ENCODE measurements around the gene HECA. TPM values are rescaled to one million over a fixed set of nuclear protein-coding genes. Genes with fewer than 3 reads are reported as not detected.

HECA gene
- total RNA-seq, 1 experiment from 2014 or later: 14.3 TPM

- intact Hi-C loops (cut with micrococcal nuclease; ENCODE audit: unreplicated experiment): no loop called here
- ChIA-PET CTCF (interaction anchor here (0.5 kb wide), 1 partner anchor 27 kb away, joined by 3 read pairs; no protein-coding TSS in a partner anchor), POLR2A (ENCODE audit: low non-redundant PET) (no interaction called here)
- Histone ChIP-seq H3K36me3 (ENCODE audit: insufficient read depth, low read length, poor library complexity, severe bottlenecking) (no peaks in the 10 kb centered on the region), H3K27ac (ENCODE audit: low read depth, low read length, poor library complexity, severe bottlenecking) (no peak overlapping the region), H3K9me3 (ENCODE audit: low read depth, low read length, poor library complexity, severe bottlenecking) (no peaks in the 10 kb centered on the region), H3K4me3 (ENCODE audit: low read depth, low read length, poor library complexity, severe bottlenecking) (no peak overlapping the region), H3K4me1 (ENCODE audit: insufficient read depth, low read length, poor library complexity, severe bottlenecking) (peaks cover 22% of the 10 kb centered on the region), H3K27me3 (replicated peaks; ENCODE audit: insufficient read depth, low read depth, low read length, poor library complexity) (no peaks in the 10 kb centered on the region)
- no peak for TF ChIP-seq CTCF (conservative IDR thresholded peaks at IDR 0.05; ENCODE audit: low read depth, low read length)
- no peak for TF ChIP-seq EZH2 (IDR thresholded peaks at IDR 0.05; ENCODE audit: borderline replicate concordance, low read depth, low read length, poor library complexity, severe bottlenecking)
- no peak for DNase-seq (ENCODE audit: low spot score)
- no TSS peak for BruUV-seq (replicated peaks)
Measured at GRCh38 chr6:139151425-139152087, 16.7 kb downstream of the HECA start.

DNA sequence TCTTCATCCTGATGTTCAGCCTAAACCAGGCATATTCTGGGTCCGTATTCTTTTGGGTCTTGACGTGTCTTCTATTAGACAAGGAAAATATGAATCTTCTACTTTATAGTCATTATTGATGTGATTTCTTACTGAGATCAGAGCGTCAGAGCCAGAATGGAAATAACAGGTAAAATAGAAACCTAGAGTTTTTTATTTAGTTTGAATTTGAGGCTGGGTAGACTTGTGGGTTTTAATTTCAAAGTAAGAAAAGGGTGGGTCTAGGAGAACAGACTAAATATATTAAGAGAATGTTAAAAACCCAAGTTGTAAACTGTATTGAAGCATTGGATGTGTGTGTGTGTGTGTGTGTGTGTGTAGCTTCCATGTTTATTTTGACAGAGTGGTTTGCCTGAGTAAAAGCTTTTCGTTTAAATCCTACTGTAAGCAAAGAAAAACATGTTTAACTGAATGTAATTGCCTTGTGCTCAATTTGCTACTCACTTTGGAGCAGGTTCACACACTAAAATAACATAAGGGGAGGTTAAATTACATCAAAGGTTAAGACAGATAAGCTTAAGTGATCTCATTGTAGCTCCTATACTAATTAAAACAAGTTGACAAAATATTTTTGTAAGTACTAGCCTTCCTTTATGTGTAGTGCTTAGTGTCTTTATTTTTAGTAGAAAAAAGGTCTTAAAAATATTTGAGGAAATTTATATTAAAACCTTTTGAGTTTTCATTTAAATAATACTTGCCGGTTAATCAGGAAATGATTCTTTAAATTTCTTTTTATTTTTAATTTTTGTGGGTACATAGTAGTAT is 17.4 kb downstream of the HECA start:
- intact Hi-C loops (cut with micrococcal nuclease; ENCODE audit: unreplicated experiment): no loop called here
- CTCF ChIA-PET: interaction anchor here (0.5 kb wide), 1 partner anchor 28 kb away, joined by 3 read pairs; no protein-coding TSS in a partner anchor
- H3K4me3 ChIP-seq (ENCODE audit: low read depth, low read length, poor library complexity, severe bottlenecking): no peak overlapping the region
- H3K4me1 ChIP-seq (ENCODE audit: insufficient read depth, low read length, poor library complexity, severe bottlenecking): peaks cover 22% of the 10 kb centered on the region
- no peak overlapping the region for H3K27ac ChIP-seq (ENCODE audit: low read depth, low read length, poor library complexity, severe bottlenecking)
- no peak for TF ChIP-seq CTCF (conservative IDR thresholded peaks at IDR 0.05; ENCODE audit: low read depth, low read length)
- TF ChIP-seq EZH2 (IDR thresholded peaks at IDR 0.05; ENCODE audit: borderline replicate concordance, low read depth, low read length, poor library complexity, severe bottlenecking): no peak
- BruUV-seq (replicated peaks): no TSS peak
- no peaks in the 10 kb centered on the region for H3K36me3 ChIP-seq (ENCODE audit: insufficient read depth, low read length, poor library complexity, severe bottlenecking)
- POLR2A ChIA-PET (ENCODE audit: low non-redundant PET): no interaction called here
- H3K27me3 ChIP-seq (replicated peaks; ENCODE audit: insufficient read depth, low read depth, low read length, poor library complexity): no peaks in the 10 kb centered on the region
- H3K9me3 ChIP-seq (ENCODE audit: low read depth, low read length, poor library complexity, severe bottlenecking): no peaks in the 10 kb centered on the region
- no peak for DNase-seq (ENCODE audit: low spot score)

- Histone ChIP-seq H3K9me3 (ENCODE audit: low read depth, low read length, poor library complexity, severe bottlenecking) (no peaks in the 10 kb centered on the region), H3K27ac (ENCODE audit: low read depth, low read length, poor library complexity, severe bottlenecking) (no peak overlapping the region), H3K4me1 (ENCODE audit: insufficient read depth, low read length, poor library complexity, severe bottlenecking) (peaks cover 22% of the 10 kb centered on the region), H3K36me3 (ENCODE audit: insufficient read depth, low read length, poor library complexity, severe bottlenecking) (no peaks in the 10 kb centered on the region), H3K4me3 (ENCODE audit: low read depth, low read length, poor library complexity, severe bottlenecking) (no peak overlapping the region), H3K27me3 (replicated peaks; ENCODE audit: insufficient read depth, low read depth, low read length, poor library complexity) (no peaks in the 10 kb centered on the region)
- TF ChIP-seq EZH2 (IDR thresholded peaks at IDR 0.05; ENCODE audit: borderline replicate concordance, low read depth, low read length, poor library complexity, severe bottlenecking): no peak
- intact Hi-C loops (cut with micrococcal nuclease; ENCODE audit: unreplicated experiment): no loop called here
- BruUV-seq (replicated peaks): no TSS peak
- ChIA-PET CTCF (no interaction called here), POLR2A (ENCODE audit: low non-redundant PET) (no interaction called here)
- no peak for DNase-seq (ENCODE audit: low spot score)
Measured at GRCh38 chr6:139152892-139153271, 18.0 kb downstream of the HECA start.

All from A673 (cell line).